HG02623 (cell line): ENCODE measurements around the gene IL12RB1.
"Not testable (repeated sequence)": the region's sequence is repeated elsewhere in the genome, so short reads cannot be mapped to it uniquely, and the experiment has no call there.

ENCODE experiments used
- ATAC-seq: cut with Tn5 transposase; IDR thresholded peaks from one replicate; pipeline ENCODE4 v1.9.1; 2021; ENCODE audit warnings: moderate library complexity; ENCODE audit not compliant: unreplicated experiment

IL12RB1 gene

DNA sequence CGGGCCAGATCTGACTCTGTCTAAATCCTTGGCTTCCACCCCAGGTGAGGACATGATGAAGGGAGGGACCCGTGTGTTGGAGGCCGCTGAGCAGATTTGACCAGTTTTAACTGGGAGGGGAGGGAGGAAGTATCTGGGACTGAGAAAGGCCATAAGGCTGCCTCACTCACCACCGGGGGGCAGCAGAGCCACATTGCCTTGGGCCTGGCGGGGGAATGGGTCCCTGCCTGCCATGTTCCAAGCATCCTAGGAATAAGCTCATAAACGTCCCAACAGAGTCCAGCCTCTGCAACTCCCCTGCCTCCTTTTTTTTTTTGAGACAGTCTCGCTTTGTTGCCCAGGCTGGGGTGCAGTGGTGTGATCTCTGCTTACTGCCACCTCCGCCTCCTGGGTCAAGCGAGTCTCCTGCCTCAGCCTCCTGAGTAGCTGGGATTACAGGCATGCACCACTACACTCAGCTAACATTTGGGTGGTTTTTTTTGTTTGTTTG, 26.3 kb upstream of the IL12RB1 start:
- no peak for ATAC-seq

DNA sequence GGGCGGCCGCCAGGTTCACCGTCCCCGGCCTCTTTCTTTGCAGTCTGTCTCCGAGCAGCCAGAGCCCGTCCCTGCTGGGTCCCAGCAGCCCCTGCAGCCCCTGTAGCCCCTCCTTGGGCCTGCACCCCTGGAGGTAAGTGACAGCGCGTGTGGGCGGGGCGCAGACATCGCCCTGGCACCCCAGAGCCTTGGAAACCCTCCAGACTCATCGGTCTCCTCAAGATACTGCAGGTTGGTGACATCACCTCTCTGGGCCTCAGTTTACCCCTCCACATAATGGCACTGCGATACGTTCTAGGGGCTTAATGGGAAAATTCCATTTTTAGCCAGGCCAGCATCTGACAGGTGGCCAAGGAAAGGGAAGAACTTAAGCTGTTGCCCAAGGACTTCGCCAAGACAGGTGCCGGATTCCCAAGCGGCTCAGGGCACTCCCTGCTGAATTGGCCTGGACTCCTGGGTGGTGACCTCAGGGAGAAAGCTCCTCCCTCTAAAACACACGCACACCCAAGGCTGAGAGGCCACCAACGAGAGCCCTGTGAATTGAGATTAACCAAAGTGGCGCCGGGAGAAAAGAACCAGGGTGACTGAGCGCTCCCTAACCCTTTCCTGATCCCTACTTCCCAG, 24.0 kb upstream of the IL12RB1 start:
- no peak for ATAC-seq

DNA sequence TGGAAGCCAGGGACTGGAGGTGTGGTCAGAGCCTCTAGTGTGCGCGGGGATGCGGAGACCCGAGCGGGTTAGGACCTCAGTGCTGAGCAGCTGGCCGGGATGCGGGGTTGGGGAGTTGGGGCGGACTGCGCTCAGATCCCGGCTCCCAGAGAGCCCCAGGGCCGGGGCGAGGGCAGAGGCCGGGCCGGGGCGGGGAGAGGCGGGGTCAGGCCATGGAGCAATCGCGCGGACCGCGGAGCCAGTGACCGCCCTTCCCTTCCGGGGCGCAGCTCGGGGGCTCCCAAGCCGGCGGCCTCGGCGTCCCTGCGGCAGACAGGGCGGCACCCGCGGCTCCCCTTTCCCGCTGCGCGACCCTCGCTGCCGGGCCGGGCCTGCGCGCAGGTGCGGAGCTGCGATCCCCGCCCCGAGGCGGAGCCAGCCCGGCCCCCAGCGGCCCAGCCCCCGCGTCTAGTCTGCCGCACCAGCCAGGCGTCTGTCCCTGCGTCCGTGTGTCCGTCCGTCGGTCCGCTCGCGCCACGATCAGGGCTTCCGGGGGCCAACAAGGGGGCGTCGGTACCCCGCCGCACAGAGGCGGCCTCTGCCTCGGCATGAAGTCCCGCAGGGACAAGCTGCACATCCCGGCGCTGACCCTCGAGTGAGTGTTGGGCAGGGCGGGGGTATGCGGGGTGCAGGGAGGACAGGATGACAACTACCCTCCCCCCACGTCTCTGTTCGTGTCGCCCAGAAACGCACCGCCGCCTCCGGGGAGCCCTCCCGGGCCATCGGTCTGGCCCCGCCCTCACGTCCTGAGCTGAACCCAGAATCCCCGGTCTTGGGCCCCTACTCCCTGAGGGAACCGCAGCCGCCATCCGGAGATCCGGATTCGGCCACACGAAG, 23.2 kb upstream of the IL12RB1 start:
- ATAC-seq = no peak

DNA sequence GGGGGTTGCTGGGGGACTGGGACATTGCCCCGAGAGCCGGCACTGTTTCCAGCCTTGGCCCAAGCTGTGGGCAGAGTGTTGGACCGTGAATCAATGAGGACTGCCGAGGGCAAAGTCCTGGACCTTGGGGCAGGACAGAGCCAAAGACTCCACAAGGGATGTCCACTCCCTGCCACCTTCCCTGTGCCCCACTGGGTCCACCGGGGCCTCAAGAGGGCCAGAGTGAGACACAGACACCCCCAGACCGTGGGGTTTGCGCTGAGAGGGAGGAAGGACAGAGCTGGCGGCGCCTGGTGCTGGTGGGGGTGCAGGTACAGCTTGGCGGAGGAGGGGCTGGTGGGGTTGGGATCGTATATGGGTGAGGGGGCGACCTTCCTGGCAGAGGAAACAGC, 22.6 kb upstream of the IL12RB1 start:
- ATAC-seq = no peak

DNA sequence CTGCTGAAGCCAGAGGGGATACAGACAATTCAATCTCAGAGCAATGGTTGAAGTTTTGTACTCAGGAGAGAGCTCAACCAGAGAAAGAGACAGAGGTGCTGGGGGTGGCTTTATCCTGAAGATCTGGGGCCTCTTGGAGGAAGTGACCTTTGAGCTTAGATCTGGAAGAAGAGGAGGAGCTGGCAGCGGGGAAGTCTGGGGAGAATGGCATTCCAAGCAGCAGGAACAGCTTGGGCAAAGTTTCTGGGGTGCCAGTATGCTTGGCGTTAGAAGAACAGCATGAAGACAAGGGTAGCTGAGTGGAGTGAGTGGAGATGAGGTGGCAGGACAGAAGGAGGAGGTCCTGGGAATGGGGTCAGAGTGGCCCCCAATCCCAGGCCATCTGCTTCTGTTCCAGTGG, 22.2 kb upstream of the IL12RB1 start:
- ATAC-seq = no peak

DNA sequence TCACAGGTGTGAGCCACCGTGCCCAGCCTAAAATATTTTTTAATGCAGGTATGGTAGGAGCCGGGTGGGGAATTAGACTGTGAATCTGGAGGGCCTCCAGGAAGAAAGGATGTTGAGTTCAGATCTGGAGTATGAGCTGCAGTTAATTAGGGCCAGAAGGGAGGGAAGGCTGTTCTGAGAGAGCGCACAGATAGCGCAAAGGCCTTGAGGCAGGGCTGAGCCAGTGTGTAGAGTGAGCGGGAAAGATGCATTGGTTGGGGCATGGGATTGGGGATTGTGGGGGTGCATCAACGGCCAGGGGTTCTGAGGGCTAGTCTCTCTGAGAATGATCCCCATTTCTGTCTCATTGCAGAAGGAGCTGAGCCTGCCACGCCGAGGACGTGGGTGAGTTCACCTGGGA, 20.5 kb upstream of the IL12RB1 start:
- ATAC-seq = no peak

DNA sequence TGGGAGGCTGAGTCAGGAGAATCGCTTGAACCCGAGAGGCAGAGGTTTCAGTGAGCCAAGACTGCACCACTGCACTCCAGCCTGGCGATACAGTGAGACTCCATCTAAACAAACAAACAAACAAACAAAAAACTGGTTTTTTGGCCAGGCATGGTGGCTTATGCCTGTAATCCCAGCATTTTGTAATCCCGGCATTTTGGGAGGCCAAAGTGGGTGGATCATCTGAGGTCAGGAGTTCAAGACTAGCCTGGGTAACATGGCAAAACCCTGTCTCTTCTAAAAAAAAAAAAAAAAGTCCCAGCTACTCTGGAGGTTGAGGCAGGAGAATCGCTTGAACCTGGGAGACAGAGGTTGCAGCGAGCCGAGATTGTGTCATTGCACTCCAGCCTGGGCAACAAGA, 18.5 kb upstream of the IL12RB1 start:
- ATAC-seq = not testable (repeated sequence)

DNA sequence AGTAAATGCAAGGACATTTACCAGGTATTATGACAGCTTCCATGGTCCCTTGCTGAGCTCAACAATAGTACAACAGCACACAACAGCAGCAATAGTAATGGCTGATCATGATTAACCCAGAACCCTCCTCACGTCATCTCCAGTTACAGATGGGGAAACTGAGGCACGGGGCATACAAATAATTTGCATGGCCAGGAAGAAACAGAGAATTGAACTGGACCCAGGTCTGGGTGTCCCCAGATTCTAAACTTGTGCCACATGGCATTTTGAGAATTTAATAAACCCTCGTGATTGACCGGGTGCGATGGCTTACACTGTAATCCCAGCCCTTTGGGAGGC, 18.0 kb upstream of the IL12RB1 start:
- no peak for ATAC-seq

DNA sequence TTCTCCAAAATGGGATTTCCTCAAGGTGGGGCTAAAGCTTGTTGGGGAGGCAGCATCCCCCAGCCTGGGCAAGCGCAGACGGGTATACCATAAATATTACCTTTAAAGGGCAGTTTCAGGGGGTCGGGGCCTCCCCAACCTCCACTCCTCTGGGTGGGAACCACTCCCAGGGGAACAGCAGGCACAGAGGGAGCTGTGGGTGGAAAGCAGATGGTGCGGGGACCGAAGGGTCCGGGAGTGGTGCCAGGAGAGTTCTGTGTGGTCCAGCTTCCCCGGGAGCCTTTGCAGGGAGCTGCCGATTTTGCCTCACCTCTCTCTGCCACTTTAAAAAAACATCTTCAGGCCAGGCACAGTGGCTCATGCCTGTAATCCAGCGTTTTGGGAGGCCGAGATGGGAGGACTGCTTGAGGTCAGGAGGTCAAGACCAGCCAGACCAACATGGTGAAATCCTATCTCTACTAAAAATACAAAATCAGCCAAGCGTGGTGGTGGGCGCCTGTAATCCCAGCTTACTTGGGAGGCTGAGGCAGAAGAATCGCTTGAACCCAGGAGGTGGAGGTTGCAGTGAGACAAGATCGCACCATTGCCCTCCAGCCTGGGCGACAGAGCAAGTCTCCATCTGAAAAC, 16.3 kb upstream of the IL12RB1 start:
- ATAC-seq = no peak

DNA sequence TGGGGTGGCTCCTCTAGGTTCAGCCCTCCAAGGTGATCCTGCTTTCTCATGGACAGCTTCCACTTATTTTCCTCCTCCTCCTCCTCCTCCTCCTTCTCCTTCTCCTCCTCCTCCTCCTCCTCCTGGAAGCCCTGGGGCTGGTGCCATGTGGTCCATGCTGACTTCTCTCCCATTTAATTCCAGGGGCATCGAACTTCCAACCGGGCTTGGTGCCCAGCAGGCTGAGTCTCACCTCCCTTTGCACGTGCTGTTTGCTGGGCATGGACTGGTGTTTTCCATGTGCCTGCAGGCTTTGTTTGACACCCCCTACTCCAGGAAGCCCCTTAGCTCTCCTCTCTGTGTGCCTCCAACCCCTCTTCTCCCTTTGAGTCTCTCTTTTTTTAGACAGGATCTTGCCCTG, 14.5 kb upstream of the IL12RB1 start:
- ATAC-seq = no peak

DNA sequence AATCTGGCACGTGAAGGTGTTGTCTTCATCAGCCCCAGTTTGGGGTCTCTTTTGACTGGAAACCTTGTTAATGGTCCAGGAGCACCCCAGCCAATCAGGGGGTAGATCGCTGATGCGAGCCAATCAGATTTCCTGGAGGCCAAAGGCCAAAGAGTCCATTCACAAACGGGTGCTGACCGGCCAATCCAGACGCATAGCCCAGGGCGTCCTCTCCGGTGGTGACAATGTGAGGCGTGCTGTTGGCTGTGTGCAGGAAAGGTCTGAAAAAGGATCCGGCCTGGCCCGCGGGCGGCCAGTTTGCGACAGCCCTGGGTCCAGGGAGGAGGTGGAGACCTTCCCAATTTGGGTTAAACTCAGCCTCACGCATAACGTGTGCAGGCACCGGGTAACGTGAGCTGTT, 14.0 kb upstream of the IL12RB1 start:
- no peak for ATAC-seq

DNA sequence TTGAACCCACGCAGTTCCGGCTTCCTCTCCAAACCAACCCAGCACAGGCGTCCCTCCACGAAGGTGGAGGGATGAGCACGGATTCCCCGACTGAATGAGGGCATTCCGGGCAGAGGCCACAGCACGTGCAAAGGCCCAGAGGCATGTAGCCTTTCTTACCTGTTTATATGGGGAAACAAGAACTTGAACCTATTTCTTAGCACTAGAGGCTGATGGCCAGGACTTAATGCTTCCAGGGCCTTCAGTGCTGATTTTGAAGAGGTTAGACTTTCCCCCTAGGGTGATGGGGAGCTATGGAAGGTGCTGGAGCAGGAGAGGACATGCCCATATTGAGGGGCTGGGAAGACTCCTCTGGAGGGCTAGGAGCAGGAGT, 12.9 kb upstream of the IL12RB1 start:
- no peak for ATAC-seq

DNA sequence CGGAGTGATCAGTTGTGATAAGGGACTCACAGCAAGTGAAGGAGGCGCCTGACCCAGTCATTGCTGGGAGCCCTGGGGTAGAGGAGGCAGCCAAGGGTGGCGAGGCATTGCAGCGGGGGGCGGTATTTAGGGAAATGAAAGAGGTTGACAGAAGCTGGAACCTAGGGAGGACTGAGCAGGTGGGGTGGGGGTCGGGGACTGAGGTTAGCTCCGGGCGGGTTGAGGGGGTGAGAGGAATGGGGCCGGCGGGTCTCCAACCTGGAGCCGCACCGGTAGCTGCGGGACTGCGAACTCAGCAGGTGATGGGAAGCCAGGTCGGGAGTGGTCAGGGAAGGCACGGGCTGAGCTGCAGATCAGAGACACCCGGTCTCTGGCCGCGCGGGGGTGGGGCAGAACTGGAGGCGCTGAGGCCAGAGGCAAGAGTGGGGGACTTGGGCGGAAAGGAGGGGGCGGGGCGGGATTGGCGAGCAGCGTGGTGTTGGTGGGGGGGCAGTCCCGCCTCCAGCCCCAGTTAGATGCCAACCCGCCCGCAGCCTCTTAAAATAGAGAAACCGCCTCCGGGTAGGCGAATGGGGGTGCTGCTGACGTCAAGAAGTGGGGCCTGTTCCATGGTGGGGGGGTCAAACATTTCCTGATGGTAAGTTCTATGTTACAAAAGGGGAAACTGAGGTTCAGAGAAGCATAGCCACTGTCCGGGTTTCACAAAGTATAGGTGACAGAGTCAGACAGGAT, 12.3 kb upstream of the IL12RB1 start:
- ATAC-seq = no peak

DNA sequence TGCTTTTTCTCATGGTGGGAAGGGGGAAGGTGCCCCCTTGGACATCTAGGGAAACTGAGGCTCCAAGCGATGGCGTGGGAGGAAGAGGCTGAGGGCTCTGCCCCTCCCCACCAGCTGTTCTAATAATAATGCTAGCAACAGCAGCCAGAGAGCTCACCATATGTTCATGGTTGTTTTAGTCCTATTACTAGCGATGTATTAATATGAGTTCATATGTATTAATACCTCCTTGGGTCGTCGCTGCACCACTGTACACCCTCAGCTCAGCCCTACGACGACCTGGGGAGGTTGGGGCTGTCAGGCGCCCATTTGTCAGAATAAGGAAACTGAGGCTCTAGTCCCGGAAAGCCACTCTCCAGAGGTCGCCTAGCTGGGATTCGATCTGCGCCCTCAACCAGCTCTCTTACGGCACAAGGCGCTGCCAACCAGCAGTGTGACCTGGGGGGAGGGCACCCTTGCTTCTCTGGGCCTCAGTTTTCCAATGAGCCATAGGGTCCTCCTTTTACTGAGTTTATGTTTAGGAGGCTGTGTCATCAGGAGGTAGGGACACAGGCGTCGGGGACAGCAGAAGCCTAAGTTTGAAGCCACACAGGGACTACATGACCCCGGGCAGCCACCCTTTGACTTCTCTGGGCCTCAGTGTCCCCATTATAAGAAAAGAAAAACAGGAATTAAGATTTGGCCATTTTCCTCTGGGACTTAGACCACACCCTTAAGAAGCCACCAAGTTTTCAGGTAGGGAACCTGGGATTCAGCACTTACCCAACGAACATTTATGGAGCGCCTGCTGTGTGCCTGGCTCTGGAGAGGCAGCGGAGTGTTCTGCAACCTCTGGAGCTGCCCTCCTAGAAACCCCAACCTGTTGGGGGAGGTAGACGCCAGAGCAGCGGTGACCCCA, 11.5 kb upstream of the IL12RB1 start:
- ATAC-seq = no peak

DNA sequence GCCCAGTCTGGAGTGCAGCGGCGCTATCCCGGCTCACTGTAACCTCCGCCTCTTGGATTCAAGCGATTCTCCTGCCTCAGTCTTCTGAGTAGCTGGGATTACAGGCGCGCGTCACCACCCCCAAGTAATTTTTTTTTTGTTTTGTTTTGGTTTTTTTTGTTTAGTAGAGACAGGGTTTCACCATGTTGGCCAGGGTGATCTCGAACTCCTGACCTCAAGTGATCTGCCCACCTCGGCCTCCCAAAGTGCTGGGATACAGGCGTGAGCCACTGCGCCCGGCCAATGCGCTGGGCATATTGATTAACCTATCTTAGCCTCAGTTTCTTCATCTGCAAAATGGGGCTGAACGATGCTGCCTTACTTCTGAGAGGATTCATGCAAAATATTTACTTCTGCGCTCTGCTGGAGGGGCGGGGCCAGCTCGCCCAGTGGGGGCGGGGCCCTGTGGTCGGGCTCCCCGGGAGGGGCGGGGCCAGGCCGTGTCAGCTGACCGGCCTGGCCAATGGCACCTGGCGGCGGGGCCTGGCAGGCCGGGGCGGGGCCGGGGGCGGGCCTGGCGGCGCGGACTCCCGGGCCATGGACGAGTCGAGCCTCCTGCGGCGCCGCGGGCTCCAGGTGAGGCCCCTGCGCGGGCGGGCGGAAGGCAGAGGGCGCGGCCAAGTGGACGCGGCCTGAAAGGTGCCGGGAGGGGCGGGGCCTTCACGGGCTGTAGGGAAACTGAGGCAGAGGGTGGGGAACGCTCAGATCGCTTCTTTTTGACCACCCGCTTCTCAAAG, 10.7 kb upstream of the IL12RB1 start, which contains the start of gene MAST3:
MAST3 (plus strand) TSS at position 562 of the 776 bp plus-strand sequence; CDS start at position 577, 15 bp downstream.
- ATAC-seq = peak; percentile 51

DNA sequence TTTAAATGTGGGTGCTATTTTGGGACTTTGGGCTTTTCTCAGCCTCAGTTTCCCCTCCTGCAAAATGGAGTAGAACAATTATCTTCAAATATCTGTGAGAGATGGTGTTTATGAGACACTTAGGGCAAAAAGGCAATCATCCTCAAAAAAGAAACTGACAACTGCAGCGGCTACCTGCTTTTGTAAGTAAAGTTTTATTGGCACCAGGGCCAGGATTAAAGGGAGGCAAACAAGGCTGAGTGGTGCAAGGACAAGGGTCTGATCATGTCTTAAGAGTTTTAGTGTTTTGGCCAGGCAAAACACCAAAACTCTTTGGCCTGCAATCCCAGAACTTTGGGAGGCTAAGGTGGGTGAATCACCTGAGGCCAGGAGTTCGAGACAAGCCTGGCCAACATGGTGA, 9.5 kb upstream of the IL12RB1 start:
- ATAC-seq = no peak

DNA sequence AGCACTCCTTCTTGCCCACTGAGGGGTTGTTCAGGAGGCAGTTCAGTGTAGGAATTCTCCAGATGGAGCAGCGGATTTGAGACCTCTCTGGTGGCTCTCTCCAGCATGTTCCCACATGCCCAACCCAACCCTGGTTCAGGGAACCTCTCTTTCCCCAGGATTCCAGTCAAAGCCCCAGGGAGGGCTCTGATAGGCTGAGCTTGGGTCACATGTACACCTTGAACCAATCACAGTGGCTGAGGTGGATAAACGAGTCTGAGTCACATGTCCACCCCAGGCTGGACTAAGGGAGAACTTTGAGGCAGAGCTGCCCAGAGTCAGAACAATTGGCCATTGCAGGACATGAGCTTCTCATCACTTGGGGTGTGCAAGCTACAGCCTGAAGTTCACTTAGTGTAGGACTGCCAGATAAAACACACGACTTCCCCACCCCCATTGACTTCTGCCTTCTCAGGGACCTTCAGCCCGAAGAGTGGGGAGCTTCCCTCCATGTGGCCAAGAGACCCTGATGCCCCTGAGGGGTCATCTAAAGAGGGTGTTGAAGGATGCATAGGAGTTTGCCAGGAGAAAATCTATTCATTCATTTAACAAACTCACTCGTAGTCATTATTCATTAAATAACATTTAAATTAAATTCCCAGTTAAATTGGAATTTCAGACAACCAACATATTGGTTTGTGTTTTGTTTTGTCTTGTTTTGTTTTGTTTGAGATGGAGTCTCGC, 6.9 kb upstream of the IL12RB1 start:
- no peak for ATAC-seq

DNA sequence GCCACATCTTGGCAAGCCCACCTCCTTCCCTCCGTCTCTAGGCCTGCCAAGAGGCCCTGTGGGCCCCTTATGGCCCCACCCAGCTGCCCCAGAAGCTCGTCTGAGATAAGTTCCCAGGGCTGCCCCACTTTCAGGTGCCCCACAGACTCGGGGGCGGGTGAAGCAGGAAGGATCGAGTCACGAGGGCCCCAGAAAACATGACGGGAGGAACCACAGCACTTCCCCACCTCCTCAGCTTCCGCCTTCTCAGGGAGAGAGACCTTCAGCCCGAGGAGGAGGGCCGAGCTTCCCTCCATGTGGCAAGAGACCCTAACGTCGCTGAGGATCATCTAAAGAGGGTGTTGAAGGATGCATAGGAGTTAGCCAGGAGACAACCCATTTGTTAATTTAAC, 4.5 kb upstream of the IL12RB1 start:
- ATAC-seq = no peak
